Loucy (cell line): Measurements from ENCODE around the gene PTPA.

Source experiments
- H2AFZ ChIP-seq: fragments of 200-600 bp; sonication (generic); 2 replicates; pipeline ENCODE4 v1.6.0; 2016; ENCODE audit warnings: antibody characterized with exemption, mild to moderate bottlenecking, low read length, moderate library complexity
- H3F3A ChIP-seq: fragments of 200-600 bp; 2 replicates; pipeline ENCODE4 v1.6.0; 2016; ENCODE audit warnings: antibody characterized with exemption, low read depth, mild to moderate bottlenecking
- H3K27me3 ChIP-seq: fragments of 200-600 bp; sonication (generic); 2 replicates; pipeline ENCODE4 v1.6.1; 2014; ENCODE audit warnings: low read length, mild to moderate bottlenecking; ENCODE audit not compliant: insufficient read depth, poor library complexity, severe bottlenecking
- H3K36me3 ChIP-seq: fragments of 200-600 bp; sonication (generic); 2 replicates; pipeline ENCODE4 v1.6.1; 2016; ENCODE audit warnings: low read length; ENCODE audit not compliant: insufficient read depth
- H3K4me1 ChIP-seq: fragments of 200-600 bp; sonication (generic); 2 replicates; pipeline ENCODE4 v1.5.1; 2014; ENCODE audit warnings: low read length, mild to moderate bottlenecking; ENCODE audit not compliant: insufficient read depth, poor library complexity, severe bottlenecking
- H3K4me2 ChIP-seq: fragments of 200-600 bp; sonication (generic); 2 replicates; pipeline ENCODE4 v1.6.0; 2014; ENCODE audit warnings: antibody characterized with exemption, low read length, low read depth, mild to moderate bottlenecking; ENCODE audit not compliant: poor library complexity, severe bottlenecking
- H3K4me3 ChIP-seq: fragments of 200-600 bp; sonication (generic); 2 replicates; pipeline ENCODE4 v1.5.1; 2014; ENCODE audit warnings: low read length, mild to moderate bottlenecking, mixed read lengths; ENCODE audit not compliant: poor library complexity, severe bottlenecking
- H3K79me2 ChIP-seq: fragments of 200-600 bp; sonication (generic); 2 replicates; pipeline ENCODE4 v1.6.1; 2014; ENCODE audit warnings: low read length; ENCODE audit not compliant: insufficient read depth
- H3K9ac ChIP-seq: fragments of 200-600 bp; sonication (generic); 2 replicates; pipeline ENCODE4 v1.6.0; 2014; ENCODE audit warnings: mild to moderate bottlenecking, low read depth, low read length, moderate library complexity; ENCODE audit not compliant: poor library complexity, severe bottlenecking
- H3K9me2 ChIP-seq: fragments of 200-600 bp; sonication (generic); replicated peaks from 2 replicates; pipeline ENCODE4 v1.6.1; 2016; ENCODE audit warnings: low read depth, low read length, mixed read lengths
- H3K9me3 ChIP-seq: fragments of 200-600 bp; sonication (generic); 2 replicates; pipeline ENCODE4 v1.6.1; 2014; ENCODE audit warnings: mild to moderate bottlenecking, antibody characterized with exemption, low read length, low read depth; ENCODE audit not compliant: insufficient read depth
- H4K20me1 ChIP-seq: fragments of 200-600 bp; sonication (generic); 2 replicates; pipeline ENCODE4 v1.6.0; 2014; ENCODE audit warnings: antibody characterized with exemption, low read length, mild to moderate bottlenecking; ENCODE audit not compliant: insufficient read depth, poor library complexity, severe bottlenecking
- EZH2phosphoT487 ChIP-seq: fragments of 200-600 bp; IDR thresholded peaks from 2 replicates; pipeline ENCODE4 v1.6.1; 2018; ENCODE audit warnings: antibody characterized with exemption, mild to moderate bottlenecking, moderate library complexity, borderline replicate concordance
- TF ChIP-seq, protein P1 (sequence below): fragments of 200-600 bp; sonication (generic); conservative IDR thresholded peaks from 2 replicates; pipeline ENCODE4 v1.5.1; 2014; ENCODE audit warnings: mild to moderate bottlenecking, antibody characterized with exemption, low read length

Gene PTPA

DNA sequence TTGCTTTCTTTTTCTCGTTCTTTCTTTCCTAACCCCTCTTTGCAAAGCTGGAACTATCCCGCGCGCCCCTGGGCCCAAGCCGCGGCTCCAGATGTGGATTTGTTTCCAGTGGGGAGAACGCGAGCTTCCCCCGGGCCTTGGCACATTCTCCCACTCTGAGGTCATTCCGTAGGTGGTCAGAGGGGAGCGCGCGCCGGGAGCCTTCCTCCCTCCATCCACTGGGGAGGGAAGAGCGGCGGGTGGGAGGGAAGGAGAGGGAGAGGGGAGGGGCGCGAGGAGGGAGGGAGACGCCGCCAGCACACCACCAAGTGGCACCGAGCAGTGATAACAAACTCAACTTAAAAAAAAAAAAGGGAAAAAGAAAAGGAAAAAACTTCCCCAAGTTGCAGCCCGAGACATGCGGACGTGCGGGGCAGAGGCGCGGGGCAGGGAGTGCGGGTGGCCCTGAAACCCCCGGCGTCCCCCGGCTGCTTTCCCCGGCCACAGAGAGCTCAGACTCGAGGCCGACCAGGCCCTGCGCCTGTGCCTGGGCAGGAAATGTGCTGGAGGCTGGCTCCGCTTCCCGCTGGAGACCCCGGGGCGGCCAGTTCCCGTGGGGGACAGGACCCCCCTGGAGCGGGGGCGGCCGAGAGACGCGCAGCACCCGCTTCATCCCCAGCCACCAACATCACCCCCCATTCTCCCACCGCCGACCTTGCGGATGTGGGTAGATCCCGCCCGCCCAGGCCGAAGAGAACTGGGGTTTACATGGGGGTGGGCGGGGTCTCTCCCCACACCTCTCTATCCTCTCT is 63.7 kb downstream of the PTPA start:
- peaks cover 11% of the 10 kb centered on the region for H3K4me1 ChIP-seq
- no peaks in the 10 kb centered on the region for H3K36me3 ChIP-seq
- TF ChIP-seq EZH2phosphoT487, result no peak
- TF ChIP-seq, protein P1, sequence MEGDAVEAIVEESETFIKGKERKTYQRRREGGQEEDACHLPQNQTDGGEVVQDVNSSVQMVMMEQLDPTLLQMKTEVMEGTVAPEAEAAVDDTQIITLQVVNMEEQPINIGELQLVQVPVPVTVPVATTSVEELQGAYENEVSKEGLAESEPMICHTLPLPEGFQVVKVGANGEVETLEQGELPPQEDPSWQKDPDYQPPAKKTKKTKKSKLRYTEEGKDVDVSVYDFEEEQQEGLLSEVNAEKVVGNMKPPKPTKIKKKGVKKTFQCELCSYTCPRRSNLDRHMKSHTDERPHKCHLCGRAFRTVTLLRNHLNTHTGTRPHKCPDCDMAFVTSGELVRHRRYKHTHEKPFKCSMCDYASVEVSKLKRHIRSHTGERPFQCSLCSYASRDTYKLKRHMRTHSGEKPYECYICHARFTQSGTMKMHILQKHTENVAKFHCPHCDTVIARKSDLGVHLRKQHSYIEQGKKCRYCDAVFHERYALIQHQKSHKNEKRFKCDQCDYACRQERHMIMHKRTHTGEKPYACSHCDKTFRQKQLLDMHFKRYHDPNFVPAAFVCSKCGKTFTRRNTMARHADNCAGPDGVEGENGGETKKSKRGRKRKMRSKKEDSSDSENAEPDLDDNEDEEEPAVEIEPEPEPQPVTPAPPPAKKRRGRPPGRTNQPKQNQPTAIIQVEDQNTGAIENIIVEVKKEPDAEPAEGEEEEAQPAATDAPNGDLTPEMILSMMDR, result no peak
- H3K9me3 ChIP-seq, result no peaks in the 10 kb centered on the region
- H3K9me2 ChIP-seq, result no peaks in the 10 kb centered on the region
- peak overlapping the region; percentile 83 for H2AFZ ChIP-seq
- peak overlapping the region; percentile 79 for H3K4me3 ChIP-seq
- H3K27me3 ChIP-seq, result no peaks in the 10 kb centered on the region
- peaks cover 5% of the 10 kb centered on the region; the same call in 1 of the 2 replicates for H3F3A ChIP-seq
- H4K20me1 ChIP-seq, result no peaks in the 10 kb centered on the region
- H3K9ac ChIP-seq, result peak overlapping the region; percentile 91
- peak overlapping the region; percentile 84 for H3K4me2 ChIP-seq
- H3K79me2 ChIP-seq, result peaks cover 6% of the 10 kb centered on the region; the same call in 1 of the 2 replicates

DNA sequence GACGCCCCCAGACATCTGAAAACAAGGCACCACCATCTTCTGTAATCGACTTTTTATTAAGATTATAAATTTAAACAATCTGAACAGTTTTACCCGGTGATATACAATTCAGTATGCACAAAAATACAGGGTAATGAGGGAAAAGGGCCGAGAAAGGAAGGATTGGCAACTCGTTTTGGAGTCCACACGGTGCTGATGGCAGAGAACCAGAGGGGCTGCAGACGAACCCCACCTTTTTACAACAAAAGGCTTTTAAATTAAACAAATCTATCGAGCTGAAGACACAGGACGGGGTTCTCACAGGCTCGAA is 64.3 kb downstream of the PTPA start:
- peak overlapping the region; percentile 91 for H3K9ac ChIP-seq
- H3K4me2 ChIP-seq, result peak overlapping the region; percentile 84
- TF ChIP-seq, protein P1, result no peak
- TF ChIP-seq EZH2phosphoT487, result no peak
- H2AFZ ChIP-seq, result 0 out of 2 replicates have a peak overlapping the region, but pooled peaks have one; percentile 43
- H3K4me3 ChIP-seq, result peak overlapping the region; percentile 79
- H3K9me3 ChIP-seq, result no peaks in the 10 kb centered on the region
- peaks cover 6% of the 10 kb centered on the region; the same call in 1 of the 2 replicates for H3K79me2 ChIP-seq
- H4K20me1 ChIP-seq, result no peaks in the 10 kb centered on the region
- H3K9me2 ChIP-seq, result no peaks in the 10 kb centered on the region
- H3F3A ChIP-seq, result peaks cover 5% of the 10 kb centered on the region; the same call in 1 of the 2 replicates
- H3K27me3 ChIP-seq, result no peaks in the 10 kb centered on the region
- H3K36me3 ChIP-seq, result no peaks in the 10 kb centered on the region
- peaks cover 8% of the 10 kb centered on the region for H3K4me1 ChIP-seq

DNA sequence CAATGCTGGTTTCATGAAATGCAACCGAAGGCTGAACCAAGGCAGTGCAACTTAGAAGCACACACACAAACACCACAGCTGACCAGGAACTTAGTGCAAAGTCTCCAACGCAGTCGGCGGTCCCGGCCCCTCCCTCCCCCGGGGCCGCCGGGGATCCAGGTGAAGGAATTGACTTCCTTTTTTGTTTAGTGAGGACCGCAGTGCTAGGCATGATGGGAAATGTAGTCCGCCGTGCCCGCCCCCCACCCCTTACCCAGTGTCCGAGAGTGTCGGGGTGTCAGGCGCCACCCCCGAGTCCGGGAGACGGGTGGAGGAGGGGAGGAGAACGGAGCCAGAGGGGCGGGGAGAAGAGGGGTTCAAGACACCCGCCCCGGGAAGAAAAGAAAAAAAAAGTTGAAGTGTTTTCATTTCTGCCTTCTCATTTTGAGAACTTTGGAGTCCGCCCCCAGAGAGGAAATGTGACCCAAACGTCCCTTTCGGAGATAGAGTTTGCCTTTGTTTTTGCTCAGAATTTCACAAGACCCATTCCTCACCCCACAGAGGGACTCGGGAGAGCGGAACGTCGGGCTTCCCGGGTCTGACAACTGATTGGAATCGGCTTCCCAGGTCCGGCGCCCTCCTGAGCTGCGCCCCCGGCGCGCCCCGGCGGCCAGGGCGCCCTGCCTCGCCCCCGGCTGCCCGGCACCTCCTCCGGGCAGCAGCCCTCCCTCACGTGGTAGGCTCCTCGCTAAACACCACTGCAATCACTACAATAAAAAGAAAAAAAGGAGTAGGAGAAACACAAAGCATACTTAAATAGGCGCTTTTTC is 64.8 kb downstream of the PTPA start:
- TF ChIP-seq, protein P1, result no peak
- no peak for TF ChIP-seq EZH2phosphoT487
- Histone ChIP-seq H3K9me2 (no peaks in the 10 kb centered on the region), H3K4me1 (peaks cover 8% of the 10 kb centered on the region), H3F3A (peaks cover 5% of the 10 kb centered on the region; the same call in 1 of the 2 replicates), H4K20me1 (no peaks in the 10 kb centered on the region), H3K4me3 (peak overlapping the region; percentile 79), H3K36me3 (no peaks in the 10 kb centered on the region), H3K4me2 (peak overlapping the region; percentile 84), H3K9ac (peak overlapping the region; percentile 91), H2AFZ (peak overlapping the region; percentile 43), H3K9me3 (no peaks in the 10 kb centered on the region), H3K79me2 (peaks cover 6% of the 10 kb centered on the region; the same call in 1 of the 2 replicates), H3K27me3 (no peaks in the 10 kb centered on the region)
